IMR-90 (cell line): ENCODE data around the gene PCED1B. TPM values are rescaled to one million over a fixed set of nuclear protein-coding genes. Genes with fewer than 3 reads are reported as not detected.

Source experiments
- ATAC-seq: fragments of 200-7000 bp; cut with Tn5 transposase; 2 replicates; pipeline ENCODE4 v1.9.1; 2020; ENCODE audit warnings: low read depth, mild to moderate bottlenecking, moderate library complexity
- BruUV-seq: library from RNA; stranded (reverse); fragments of 400-500 nt; replicated peaks from 2 replicates; lab custom pipeline; 2021; lab: Mats Ljungman, UMichigan
- CTCF ChIA-PET: fragments of 300-600 bp; formaldehyde crosslinking; extraction: SDS; loops from one replicate; lab custom pipeline; 2021; ENCODE audit warnings: antibody characterized with exemption; lab: Yijun Ruan, JAX
- POLR2A ChIA-PET: fragments of 300-600 bp; sonication (Branson Sonifier 250); formaldehyde crosslinking; loops from one replicate; lab custom pipeline; 2022; ENCODE audit warnings: antibody characterized with exemption; ENCODE audit not compliant: unreplicated experiment; lab: Charles Lee
- DNase-seq: peaks from one replicate; pipeline ENCODE4 v3.0.0; 2013
- H2AFZ ChIP-seq: replicated peaks from 2 replicates; pipeline ENCODE3; 2013; ENCODE audit warnings: low read length, mild to moderate bottlenecking; ENCODE audit not compliant: poor library complexity
- H2AK5ac ChIP-seq: 2 replicates; pipeline ENCODE4 v1.6.1; 2013; ENCODE audit warnings: low read depth, low read length, inconsistent platforms
- H2AK9ac ChIP-seq: replicated peaks from 2 replicates; pipeline ENCODE3; 2013; ENCODE audit warnings: mild to moderate bottlenecking, low read depth, low read length, moderate library complexity; ENCODE audit not compliant: poor library complexity
- H2BK120ac ChIP-seq: 2 replicates; pipeline ENCODE4 v1.6.1; 2013; ENCODE audit warnings: low read depth, low read length, inconsistent platforms
- H2BK15ac ChIP-seq: 3 replicates; pipeline ENCODE4 v1.6.1; 2013; ENCODE audit warnings: low read depth, low read length, inconsistent platforms
- H2BK20ac ChIP-seq: 2 replicates; pipeline ENCODE4 v1.6.1; 2013; ENCODE audit warnings: low read depth, mild to moderate bottlenecking, inconsistent platforms, low read length, moderate library complexity
- H2BK5ac ChIP-seq: 2 replicates; pipeline ENCODE4 v1.6.1; 2013; ENCODE audit warnings: mild to moderate bottlenecking, low read depth, low read length, inconsistent platforms; ENCODE audit not compliant: poor library complexity, severe bottlenecking
- H3K14ac ChIP-seq: replicated peaks from 2 replicates; pipeline ENCODE4 v1.6.1; 2013; ENCODE audit warnings: low read depth, low read length, inconsistent platforms
- H3K18ac ChIP-seq: 2 replicates; pipeline ENCODE4 v1.6.1; 2013; ENCODE audit warnings: low read depth, low read length, control low read depth
- H3K23ac ChIP-seq: 2 replicates; pipeline ENCODE4 v1.6.1; 2013; ENCODE audit warnings: low read depth, low read length, inconsistent platforms
- H3K27ac ChIP-seq: 2 replicates; pipeline ENCODE4 v1.5.1; 2013; ENCODE audit warnings: mild to moderate bottlenecking, control low read depth, low read length; ENCODE audit not compliant: insufficient read depth
- H3K27me3 ChIP-seq: 2 replicates; pipeline ENCODE4 v1.6.1; 2013; ENCODE audit warnings: low read length; ENCODE audit not compliant: control insufficient read depth, insufficient read depth
- H3K36me3 ChIP-seq: 2 replicates; pipeline ENCODE4 v1.6.1; 2013; ENCODE audit warnings: low read length, mixed read lengths; ENCODE audit not compliant: control insufficient read depth, insufficient read depth
- H3K4ac ChIP-seq: 2 replicates; pipeline ENCODE4 v1.6.1; 2013; ENCODE audit warnings: low read depth, low read length, inconsistent platforms
- H3K4me1 ChIP-seq: 2 replicates; pipeline ENCODE4 v1.6.1; 2013; ENCODE audit warnings: low read length, mixed read lengths; ENCODE audit not compliant: control insufficient read depth, insufficient read depth
- H3K4me2 ChIP-seq: 2 replicates; pipeline ENCODE4 v1.6.1; 2013; ENCODE audit warnings: low read depth, mild to moderate bottlenecking, control low read depth, low read length, moderate library complexity
- H3K4me3 ChIP-seq: 2 replicates; pipeline ENCODE4 v1.5.1; 2013; ENCODE audit warnings: low read depth, mild to moderate bottlenecking, control low read depth, low read length, moderate library complexity; ENCODE audit not compliant: insufficient read depth
- H3K56ac ChIP-seq: 2 replicates; pipeline ENCODE4 v1.6.1; 2013; ENCODE audit warnings: low read length, inconsistent platforms; ENCODE audit not compliant: insufficient read depth; ENCODE audit errors: extremely low read depth
- H3K79me1 ChIP-seq, 2 experiments: 2 replicates each; pipeline ENCODE4 v1.6.1; 2013; ENCODE audit warnings: low read length in 2 of 2, inconsistent platforms in 1 of 2, low read depth in 1 of 2
- H3K9ac ChIP-seq: 2 replicates; pipeline ENCODE4 v1.6.1; 2013; ENCODE audit warnings: low read depth, low read length, control low read depth
- H3K9me1 ChIP-seq: 2 replicates; pipeline ENCODE4 v1.6.1; 2013; ENCODE audit warnings: low read length, inconsistent platforms; ENCODE audit not compliant: insufficient read depth
- H3K9me3 ChIP-seq: 2 replicates; pipeline ENCODE4 v1.6.1; 2013; ENCODE audit warnings: low read length; ENCODE audit not compliant: control insufficient read depth, insufficient read depth
- H4K20me1 ChIP-seq: 2 replicates; pipeline ENCODE4 v1.6.1; 2013; ENCODE audit warnings: low read length, inconsistent platforms; ENCODE audit not compliant: insufficient read depth
- H4K5ac ChIP-seq: 2 replicates; pipeline ENCODE4 v1.6.1; 2013; ENCODE audit warnings: mild to moderate bottlenecking, low read depth, low read length, control low read depth
- H4K8ac ChIP-seq, 2 experiments: 2 replicates each; pipeline ENCODE4 v1.6.1; 2013; ENCODE audit warnings: low read depth in 2 of 2, low read length in 2 of 2, control low read depth in 1 of 2, inconsistent platforms in 1 of 2
- H4K91ac ChIP-seq: 2 replicates; pipeline ENCODE4 v1.6.1; 2013; ENCODE audit warnings: low read depth, low read length, inconsistent platforms; ENCODE audit not compliant: insufficient read depth
- BHLHE40 ChIP-seq: fragments of 150-350 bp; IDR thresholded peaks from 2 replicates; pipeline ENCODE4 v1.6.1; 2016; ENCODE audit warnings: mild to moderate bottlenecking, low read depth, low read length
- MAFK ChIP-seq: IDR thresholded peaks from 2 replicates; pipeline ENCODE4 v1.6.1; 2012; ENCODE audit warnings: low read depth, low read length, improper control_type of control experiment
- MAZ ChIP-seq: IDR thresholded peaks from 2 replicates; pipeline ENCODE4 v1.6.1; 2012; ENCODE audit warnings: low read depth, mild to moderate bottlenecking, low read length, improper control_type of control experiment, moderate library complexity, borderline replicate concordance
- MXI1 ChIP-seq: IDR thresholded peaks from 2 replicates; pipeline ENCODE4 v1.6.1; 2012; ENCODE audit warnings: low read depth, mild to moderate bottlenecking, low read length, moderate library complexity, borderline replicate concordance
- WGBS, 2 experiments: methylation state at CpG; one replicate each; pipeline versions ENCODE4 v1.1.5 to v1.1.7; 2013; ENCODE audit warnings: missing lambda C conversion rate in 2 of 2; ENCODE audit not compliant: insufficient read length in 1 of 2; ENCODE audit errors: extremely low coverage in 2 of 2; 5-methylcytosine and 5-hydroxymethylcytosine counted together
- dilution Hi-C: fragments of 300-500 bp; cut with HindIII; formaldehyde crosslinking; loops from one replicate; pipeline ENCODE4 v1.14.3; 2018; ENCODE audit warnings: low sequenced_read_pairs; ENCODE audit not compliant: unreplicated experiment
- in situ Hi-C: fragments of 300-500 bp; cut with MboI; formaldehyde crosslinking; loops from 3 replicates; pipeline ENCODE4 v1.14.3; 2019; ENCODE audit warnings: low sequenced_read_pairs, inconsistent platforms, mixed read lengths
- intact Hi-C: fragments of 100-400 bp; cut with micrococcal nuclease; formaldehyde crosslinking; loops from 2 replicates; pipeline ENCODE4 v1.10.0; 2022
- polyA plus RNA-seq, 3 experiments: library from polyadenylated mRNA; depleted of rRNA; stranded (reverse); fragments of >200 nt; gene quantifications; 2 replicates each; pipeline ENCODE4 v1.2.3, GENCODE V29; 2012; ENCODE audit warnings: low replicate concordance in 1 of 3
- total RNA-seq: library from RNA; depleted of rRNA; stranded (reverse); fragments of >200 nt; gene quantifications from 2 replicates; pipeline ENCODE4 v1.2.3, GENCODE V29; 2012

The PCED1B gene
- total and polyA plus RNA-seq, 2 of the 4 experiments (the other 2 are of a cell fraction) = 0.36 to 2.6 TPM

- Histone ChIP-seq H3K27ac (no peak overlapping the region), H3K9me3 (no peaks in the 10 kb centered on the region), H2AFZ (no peak overlapping the region), H3K4ac (peak overlapping the region; percentile 50; the same call in 1 of the 2 replicates), H3K56ac (no peak overlapping the region), H4K8ac (0 out of 4 replicates have a peak overlapping the region, but pooled peaks of 1 of the 2 experiments have one; percentile 6), H2BK120ac (peak overlapping the region; percentile 80), H3K14ac (0 out of 2 replicates have a peak overlapping the region, but pooled peaks have one; percentile 55), H3K79me1 (peaks cover 2 to 44% of the 10 kb centered on the region in 2 experiments; a peak in 2 of 4 replicates), H3K36me3 (no peaks in the 10 kb centered on the region), H2AK5ac (peak overlapping the region; percentile 13; the same call in 1 of the 2 replicates), H2BK5ac (peak overlapping the region; percentile 1), H3K9ac (no peak overlapping the region), H3K4me1 (peaks cover 13% of the 10 kb centered on the region), H2BK15ac (no peak overlapping the region), H3K23ac (peak overlapping the region; percentile 63; the same call in 1 of the 2 replicates), H4K91ac (no peak overlapping the region), H2BK20ac (no peak overlapping the region), H4K20me1 (no peaks in the 10 kb centered on the region), H3K27me3 (no peaks in the 10 kb centered on the region), H3K4me2 (no peak overlapping the region), H3K9me1 (peaks cover 7% of the 10 kb centered on the region), H3K4me3 (no peak overlapping the region), H3K18ac (no peak overlapping the region), H4K5ac (no peak overlapping the region; the same call in 1 of the 2 replicates), H2AK9ac (no peak overlapping the region)
- BruUV-seq = no TSS peak
- ATAC-seq (peak; percentile 24; the same call in 1 of the 2 replicates), DNase-seq (peak; percentile 43)
- no CpG with 5 or more reads among the region's 2 CpGs for WGBS, 2 experiments
- in situ Hi-C loops = no loop called here
- CTCF ChIA-PET = no interaction called here
- intact Hi-C loops = no loop called here
- dilution Hi-C loops = no loop called here
- POLR2A ChIA-PET = interaction anchor here (0.5 kb wide), 1 partner anchor 89 kb away, joined by 5 read pairs; no protein-coding TSS in a partner anchor
- TF ChIP-seq MAZ (no peak), BHLHE40 (no peak), MAFK (no peak), MXI1 (no peak)
Measured at GRCh38 chr12:47087088-47087688, 7.8 kb downstream of the PCED1B start.
